ENCODE measurements around the gene IDUA.

- no peak for TF ChIP-seq POLR2AphosphoS5 (IDR thresholded peaks at IDR 0.05; ENCODE audit: low read depth, low read length)
- no peak for TF ChIP-seq TAF1 (IDR thresholded peaks at IDR 0.05; ENCODE audit: low read depth, low read length)
- no peak for TF ChIP-seq POLR2A (IDR thresholded peaks at IDR 0.05; ENCODE audit: low read depth, low read length)
- no peak for TF ChIP-seq POU2F2 (IDR thresholded peaks at IDR 0.05; ENCODE audit: low read depth, low read length)
- no peak for TF ChIP-seq SPI1 (IDR thresholded peaks at IDR 0.05; ENCODE audit: low read depth, low read length)
- no peak for TF ChIP-seq PAX5 (IDR thresholded peaks at IDR 0.05; ENCODE audit: insufficient read depth, low read length, severe bottlenecking)
Measured at GRCh38 chr4:1023075-1023640, 36.3 kb downstream of the IDUA start.

Measured in GM12891 (cell line).